Measurements from ENCODE around the gene SUGCT. TPM values are rescaled to one million over a fixed set of nuclear protein-coding genes. Genes with fewer than 3 reads are reported as not detected.
A peak's percentile ranks its signal among the peaks of the same experiment; 100 is the strongest.

The SUGCT gene
- total RNA-seq, 1 experiment from 2014 or later, result 1.5 TPM

DNA sequence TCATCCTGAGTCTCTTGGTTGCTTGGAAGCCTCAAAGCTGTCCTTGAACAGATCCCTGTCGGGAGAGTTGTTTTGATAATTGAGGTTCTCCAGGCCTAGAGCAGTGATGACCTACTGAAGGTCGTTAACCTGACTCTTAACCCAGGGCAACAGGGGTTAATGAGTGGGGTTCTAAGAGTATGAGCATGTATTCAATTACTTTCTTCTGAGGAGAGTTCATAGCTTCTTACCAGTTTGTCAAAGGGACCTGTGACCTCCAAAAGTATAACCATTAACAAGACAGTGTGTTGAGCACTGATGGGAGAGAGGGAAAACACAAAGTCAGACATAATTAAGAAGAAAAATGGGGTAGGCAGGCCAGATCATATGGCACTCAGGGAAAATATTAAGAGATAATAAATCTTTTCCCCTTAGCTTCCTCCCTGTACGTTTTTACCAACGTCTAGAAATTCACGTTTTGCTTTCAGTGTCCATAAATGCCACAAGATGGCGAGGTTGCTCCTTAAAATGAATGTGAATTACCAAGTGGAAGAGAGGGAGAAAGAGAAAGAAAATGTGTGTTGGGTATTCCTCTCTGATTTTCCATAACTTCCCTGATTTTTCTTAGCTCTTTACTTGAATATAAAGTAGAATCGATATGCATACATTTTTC lies 97.6 kb downstream of the SUGCT start:
- BruUV-seq (replicated peaks), result no TSS peak
- H3K27me3 ChIP-seq (replicated peaks; ENCODE audit: insufficient read depth, low read depth, low read length, poor library complexity), result no peaks in the 10 kb centered on the region
- DNase-seq (ENCODE audit: low spot score), result peak; percentile 70
- POLR2A ChIA-PET (ENCODE audit: low non-redundant PET), result no interaction called here
- no peaks in the 10 kb centered on the region for H3K9me3 ChIP-seq (ENCODE audit: low read depth, low read length, poor library complexity, severe bottlenecking)
- no peak overlapping the region for H3K4me3 ChIP-seq (ENCODE audit: low read depth, low read length, poor library complexity, severe bottlenecking)
- no peaks in the 10 kb centered on the region for H3K36me3 ChIP-seq (ENCODE audit: insufficient read depth, low read length, poor library complexity, severe bottlenecking)
- H3K27ac ChIP-seq (ENCODE audit: low read depth, low read length, poor library complexity, severe bottlenecking), result no peak overlapping the region
- no peak for TF ChIP-seq EZH2 (IDR thresholded peaks at IDR 0.05; ENCODE audit: borderline replicate concordance, low read depth, low read length, poor library complexity, severe bottlenecking)
- TF ChIP-seq, protein P1, sequence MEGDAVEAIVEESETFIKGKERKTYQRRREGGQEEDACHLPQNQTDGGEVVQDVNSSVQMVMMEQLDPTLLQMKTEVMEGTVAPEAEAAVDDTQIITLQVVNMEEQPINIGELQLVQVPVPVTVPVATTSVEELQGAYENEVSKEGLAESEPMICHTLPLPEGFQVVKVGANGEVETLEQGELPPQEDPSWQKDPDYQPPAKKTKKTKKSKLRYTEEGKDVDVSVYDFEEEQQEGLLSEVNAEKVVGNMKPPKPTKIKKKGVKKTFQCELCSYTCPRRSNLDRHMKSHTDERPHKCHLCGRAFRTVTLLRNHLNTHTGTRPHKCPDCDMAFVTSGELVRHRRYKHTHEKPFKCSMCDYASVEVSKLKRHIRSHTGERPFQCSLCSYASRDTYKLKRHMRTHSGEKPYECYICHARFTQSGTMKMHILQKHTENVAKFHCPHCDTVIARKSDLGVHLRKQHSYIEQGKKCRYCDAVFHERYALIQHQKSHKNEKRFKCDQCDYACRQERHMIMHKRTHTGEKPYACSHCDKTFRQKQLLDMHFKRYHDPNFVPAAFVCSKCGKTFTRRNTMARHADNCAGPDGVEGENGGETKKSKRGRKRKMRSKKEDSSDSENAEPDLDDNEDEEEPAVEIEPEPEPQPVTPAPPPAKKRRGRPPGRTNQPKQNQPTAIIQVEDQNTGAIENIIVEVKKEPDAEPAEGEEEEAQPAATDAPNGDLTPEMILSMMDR (conservative IDR thresholded peaks at IDR 0.05; ENCODE audit: low read depth, low read length), result peak; percentile 65
- no peaks in the 10 kb centered on the region for H3K4me1 ChIP-seq (ENCODE audit: insufficient read depth, low read length, poor library complexity, severe bottlenecking)
- CTCF ChIA-PET, result interaction anchor here (0.5 to 1.3 kb wide), 9 partner anchors 33 to 1708 kb away, joined by 3 to 6 read pairs (median 4); no protein-coding TSS in a partner anchor
- intact Hi-C loops (cut with micrococcal nuclease; ENCODE audit: unreplicated experiment), result loop anchor here (5.0 kb wide), 2 partner anchors 95 to 1475 kb away; no protein-coding TSS in a partner anchor

DNA sequence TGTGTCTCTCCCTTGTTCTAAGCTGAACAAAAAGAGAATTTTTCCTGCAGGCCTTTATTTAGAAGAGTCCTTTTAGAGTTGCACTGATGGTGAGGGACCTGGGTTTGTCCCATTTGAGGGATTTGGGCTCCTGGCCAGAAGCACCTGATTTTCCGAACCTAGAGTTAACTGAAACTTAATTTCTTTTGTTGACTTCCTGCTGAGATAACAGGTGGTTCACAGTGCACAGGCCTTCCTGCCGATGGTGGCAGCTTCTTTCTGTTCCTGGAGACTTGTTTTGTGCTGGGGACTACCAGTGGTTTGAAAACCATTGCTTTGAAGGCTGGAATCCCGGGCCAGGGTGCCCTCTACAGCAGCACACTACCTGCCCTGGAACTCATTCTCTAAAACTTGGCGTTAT lies 99.2 kb downstream of the SUGCT start:
- CTCF ChIA-PET, result interaction anchor here (0.6 kb wide), 1 partner anchor 36 kb away, joined by 8 read pairs; no protein-coding TSS in a partner anchor
- BruUV-seq (replicated peaks), result no TSS peak
- POLR2A ChIA-PET (ENCODE audit: low non-redundant PET), result no interaction called here

DNA sequence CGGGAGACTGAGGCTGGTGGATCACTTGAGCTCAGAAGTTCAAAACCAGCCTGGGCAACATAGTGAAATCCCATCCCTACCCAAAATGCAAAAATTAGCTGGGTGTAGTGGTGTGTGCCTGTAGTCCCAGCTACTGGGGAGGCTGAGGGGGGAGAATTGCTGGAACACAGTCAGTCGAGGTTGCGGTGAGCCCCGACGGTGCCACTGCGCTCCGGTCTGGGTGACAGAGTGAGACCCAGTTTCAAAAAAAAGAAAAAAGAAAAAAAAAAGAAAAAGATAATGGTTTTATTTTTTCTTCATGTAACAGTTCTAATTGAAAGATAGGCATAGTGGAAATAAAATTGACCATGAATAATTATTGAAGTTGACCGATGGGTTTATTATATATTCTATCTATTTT lies 99.9 kb downstream of the SUGCT start:
- POLR2A ChIA-PET (ENCODE audit: low non-redundant PET), result no interaction called here
- no peaks in the 10 kb centered on the region for H3K27me3 ChIP-seq (replicated peaks; ENCODE audit: insufficient read depth, low read depth, low read length, poor library complexity)
- CTCF ChIA-PET, result no interaction called here
- H3K9me3 ChIP-seq (ENCODE audit: low read depth, low read length, poor library complexity, severe bottlenecking), result no peaks in the 10 kb centered on the region
- no peak overlapping the region for H3K4me3 ChIP-seq (ENCODE audit: low read depth, low read length, poor library complexity, severe bottlenecking)
- H3K36me3 ChIP-seq (ENCODE audit: insufficient read depth, low read length, poor library complexity, severe bottlenecking), result no peaks in the 10 kb centered on the region
- BruUV-seq (replicated peaks), result no TSS peak
- H3K4me1 ChIP-seq (ENCODE audit: insufficient read depth, low read length, poor library complexity, severe bottlenecking), result no peaks in the 10 kb centered on the region
- H3K27ac ChIP-seq (ENCODE audit: low read depth, low read length, poor library complexity, severe bottlenecking), result no peak overlapping the region
- intact Hi-C loops (cut with micrococcal nuclease; ENCODE audit: unreplicated experiment), result loop anchor here (5.0 kb wide), 2 partner anchors 93 to 1473 kb away; no protein-coding TSS in a partner anchor
- TF ChIP-seq EZH2 (IDR thresholded peaks at IDR 0.05; ENCODE audit: borderline replicate concordance, low read depth, low read length, poor library complexity, severe bottlenecking), result no peak
- TF ChIP-seq, protein P1 (conservative IDR thresholded peaks at IDR 0.05; ENCODE audit: low read depth, low read length), result no peak
- DNase-seq (ENCODE audit: low spot score), result no peak

More for the DNA sequence above, 99.2 kb downstream of the SUGCT start:
- no peaks in the 10 kb centered on the region for H3K36me3 ChIP-seq (ENCODE audit: insufficient read depth, low read length, poor library complexity, severe bottlenecking)
- H3K27me3 ChIP-seq (replicated peaks; ENCODE audit: insufficient read depth, low read depth, low read length, poor library complexity), result no peaks in the 10 kb centered on the region
- TF ChIP-seq, protein P1 (conservative IDR thresholded peaks at IDR 0.05; ENCODE audit: low read depth, low read length), result no peak
- TF ChIP-seq EZH2 (IDR thresholded peaks at IDR 0.05; ENCODE audit: borderline replicate concordance, low read depth, low read length, poor library complexity, severe bottlenecking), result no peak
- intact Hi-C loops (cut with micrococcal nuclease; ENCODE audit: unreplicated experiment), result loop anchor here (5.0 kb wide), 2 partner anchors 93 to 1473 kb away; no protein-coding TSS in a partner anchor
- no peaks in the 10 kb centered on the region for H3K9me3 ChIP-seq (ENCODE audit: low read depth, low read length, poor library complexity, severe bottlenecking)
- DNase-seq (ENCODE audit: low spot score), result no peak
- no peak overlapping the region for H3K27ac ChIP-seq (ENCODE audit: low read depth, low read length, poor library complexity, severe bottlenecking)
- no peaks in the 10 kb centered on the region for H3K4me1 ChIP-seq (ENCODE audit: insufficient read depth, low read length, poor library complexity, severe bottlenecking)
- H3K4me3 ChIP-seq (ENCODE audit: low read depth, low read length, poor library complexity, severe bottlenecking), result no peak overlapping the region

Measured in A673 (cell line).